Measurements from ENCODE around the gene CTRL.

Gene CTRL

GRCh38 chr16:67944690-67945391 lies 13.2 kb upstream of the CTRL start:
- H3K27ac ChIP-seq (ENCODE audit: low read depth, low read length): no peak overlapping the region
- no peak overlapping the region for H3K23ac ChIP-seq (ENCODE audit: low read length)
- H2BK120ac ChIP-seq (ENCODE audit: low read depth, low read length): no peak overlapping the region
- no peaks in the 10 kb centered on the region for H3K79me2 ChIP-seq (ENCODE audit: control insufficient read depth, insufficient read depth, low read length)
- no CpG with 5 or more reads among the region's 24 CpGs for WGBS (ENCODE audit: extremely low coverage, insufficient coverage, low lambda C conversion rate)
- H3K4me2 ChIP-seq (ENCODE audit: low read length): no peak overlapping the region
- H3K18ac ChIP-seq (ENCODE audit: low read length): no peak overlapping the region
- no peak overlapping the region for H2BK5ac ChIP-seq (ENCODE audit: low read length)
- no peak overlapping the region for H2AK5ac ChIP-seq (ENCODE audit: low read length)
- no peak overlapping the region for H4K5ac ChIP-seq (ENCODE audit: low read length)
- no peak overlapping the region for H4K8ac ChIP-seq (ENCODE audit: low read depth, low read length)
- H3K4ac ChIP-seq (ENCODE audit: low read depth, low read length): no peak overlapping the region
- no peak overlapping the region for H3K9ac ChIP-seq (ENCODE audit: low read length)
- DNase-seq: no peak
- no peak overlapping the region for H3K56ac ChIP-seq (ENCODE audit: low read length)
- no peak overlapping the region for H2BK15ac ChIP-seq (replicated peaks; ENCODE audit: low read depth)
- no peaks in the 10 kb centered on the region for H3K27me3 ChIP-seq (ENCODE audit: insufficient read depth, low read length, poor library complexity)
- H3K4me1 ChIP-seq (ENCODE audit: control insufficient read depth, low read depth, low read length): no peaks in the 10 kb centered on the region
- H3K79me1 ChIP-seq (ENCODE audit: low read length): no peaks in the 10 kb centered on the region
- H3K36me3 ChIP-seq (ENCODE audit: control insufficient read depth, insufficient read depth, low read length): peaks cover 10% of the 10 kb centered on the region
- no peak overlapping the region for H3K4me3 ChIP-seq (ENCODE audit: low read length)

GRCh38 chr16:67943619-67944504 lies 12.2 kb upstream of the CTRL start, which contains the start of gene LCAT:
TSS of gene LCAT (minus strand) at chr16:67944120. CDS start at chr16:67944101, 19 bp downstream.
- H3K36me3 ChIP-seq (ENCODE audit: control insufficient read depth, insufficient read depth, low read length): peaks cover 9% of the 10 kb centered on the region

GRCh38 chr16:67943256-67943618 lies 11.6 kb upstream of the CTRL start:
- Histone ChIP-seq H3K4me1 (ENCODE audit: control insufficient read depth, low read depth, low read length) (no peaks in the 10 kb centered on the region), H3K9ac (ENCODE audit: low read length) (no peak overlapping the region), H3K56ac (ENCODE audit: low read length) (no peak overlapping the region), H3K79me2 (ENCODE audit: control insufficient read depth, insufficient read depth, low read length) (no peaks in the 10 kb centered on the region), H3K36me3 (ENCODE audit: control insufficient read depth, insufficient read depth, low read length) (peaks cover 8% of the 10 kb centered on the region), H3K4me2 (ENCODE audit: low read length) (no peak overlapping the region), H2BK15ac (replicated peaks; ENCODE audit: low read depth) (no peak overlapping the region), H2BK5ac (ENCODE audit: low read length) (no peak overlapping the region), H3K18ac (ENCODE audit: low read length) (no peak overlapping the region), H4K5ac (ENCODE audit: low read length) (no peak overlapping the region), H3K79me1 (ENCODE audit: low read length) (no peaks in the 10 kb centered on the region), H3K23ac (ENCODE audit: low read length) (no peak overlapping the region), H3K4ac (ENCODE audit: low read depth, low read length) (no peak overlapping the region), H3K27ac (ENCODE audit: low read depth, low read length) (no peak overlapping the region), H3K27me3 (ENCODE audit: insufficient read depth, low read length, poor library complexity) (no peaks in the 10 kb centered on the region), H2BK120ac (ENCODE audit: low read depth, low read length) (no peak overlapping the region), H2AK5ac (ENCODE audit: low read length) (no peak overlapping the region), H4K8ac (ENCODE audit: low read depth, low read length) (no peak overlapping the region), H3K4me3 (ENCODE audit: low read length) (no peak overlapping the region)
- no peak for DNase-seq
- WGBS (ENCODE audit: extremely low coverage, insufficient coverage, low lambda C conversion rate): no CpG with 5 or more reads among the region's 6 CpGs

More at GRCh38 chr16:67943619-67944504, 12.2 kb upstream of the CTRL start, which contains the start of gene LCAT:
- Histone ChIP-seq H3K56ac (ENCODE audit: low read length) (no peak within 1 kb of the TSS), H3K4me3 (ENCODE audit: low read length) (no peak within 1 kb of the TSS), H4K8ac (ENCODE audit: low read depth, low read length) (no peak within 1 kb of the TSS), H3K79me2 (ENCODE audit: control insufficient read depth, insufficient read depth, low read length) (no peaks in the 10 kb centered on the region), H3K4me1 (ENCODE audit: control insufficient read depth, low read depth, low read length) (no peaks in the 10 kb centered on the region), H3K18ac (ENCODE audit: low read length) (no peak within 1 kb of the TSS), H3K23ac (ENCODE audit: low read length) (no peak within 1 kb of the TSS), H2AK5ac (ENCODE audit: low read length) (no peak within 1 kb of the TSS), H3K79me1 (ENCODE audit: low read length) (no peaks in the 10 kb centered on the region), H3K4me2 (ENCODE audit: low read length) (no peak within 1 kb of the TSS), H3K9ac (ENCODE audit: low read length) (no peak within 1 kb of the TSS), H3K27ac (ENCODE audit: low read depth, low read length) (no peak within 1 kb of the TSS), H2BK5ac (ENCODE audit: low read length) (no peak within 1 kb of the TSS), H4K5ac (ENCODE audit: low read length) (no peak within 1 kb of the TSS), H3K27me3 (ENCODE audit: insufficient read depth, low read length, poor library complexity) (no peaks in the 10 kb centered on the region), H3K4ac (ENCODE audit: low read depth, low read length) (no peak within 1 kb of the TSS), H2BK120ac (ENCODE audit: low read depth, low read length) (no peak within 1 kb of the TSS), H2BK15ac (replicated peaks; ENCODE audit: low read depth) (no peak within 1 kb of the TSS)
- no peak for DNase-seq
- WGBS (ENCODE audit: extremely low coverage, insufficient coverage, low lambda C conversion rate): no CpG with 5 or more reads among the region's 23 CpGs

GRCh38 chr16:67942510-67943255 lies 11.0 kb upstream of the CTRL start:
- H2BK15ac ChIP-seq (replicated peaks; ENCODE audit: low read depth): no peak overlapping the region
- no peak overlapping the region for H3K23ac ChIP-seq (ENCODE audit: low read length)
- no peak overlapping the region for H4K8ac ChIP-seq (ENCODE audit: low read depth, low read length)
- no peak overlapping the region for H2BK120ac ChIP-seq (ENCODE audit: low read depth, low read length)
- H3K56ac ChIP-seq (ENCODE audit: low read length): no peak overlapping the region
- no peaks in the 10 kb centered on the region for H3K79me2 ChIP-seq (ENCODE audit: control insufficient read depth, insufficient read depth, low read length)
- no peak overlapping the region for H3K9ac ChIP-seq (ENCODE audit: low read length)
- no peaks in the 10 kb centered on the region for H3K4me1 ChIP-seq (ENCODE audit: control insufficient read depth, low read depth, low read length)
- H3K4me3 ChIP-seq (ENCODE audit: low read length): no peak overlapping the region
- no peak overlapping the region for H4K5ac ChIP-seq (ENCODE audit: low read length)
- no peak overlapping the region for H3K18ac ChIP-seq (ENCODE audit: low read length)
- H3K4ac ChIP-seq (ENCODE audit: low read depth, low read length): no peak overlapping the region
- WGBS (ENCODE audit: extremely low coverage, insufficient coverage, low lambda C conversion rate): no CpG with 5 or more reads among the region's 27 CpGs
- H3K27me3 ChIP-seq (ENCODE audit: insufficient read depth, low read length, poor library complexity): no peaks in the 10 kb centered on the region
- peaks cover 6% of the 10 kb centered on the region for H3K36me3 ChIP-seq (ENCODE audit: control insufficient read depth, insufficient read depth, low read length)
- H2AK5ac ChIP-seq (ENCODE audit: low read length): no peak overlapping the region
- no peak overlapping the region for H3K27ac ChIP-seq (ENCODE audit: low read depth, low read length)
- no peaks in the 10 kb centered on the region for H3K79me1 ChIP-seq (ENCODE audit: low read length)
- H3K4me2 ChIP-seq (ENCODE audit: low read length): no peak overlapping the region
- no peak overlapping the region for H2BK5ac ChIP-seq (ENCODE audit: low read length)
- no peak for DNase-seq

- Histone ChIP-seq H2BK5ac (ENCODE audit: low read length) (no peak overlapping the region), H4K5ac (ENCODE audit: low read length) (no peak overlapping the region), H3K79me1 (ENCODE audit: low read length) (peaks cover 1% of the 10 kb centered on the region), H3K4me1 (ENCODE audit: control insufficient read depth, low read depth, low read length) (peaks cover 1% of the 10 kb centered on the region), H3K4ac (ENCODE audit: low read depth, low read length) (no peak overlapping the region), H3K9ac (ENCODE audit: low read length) (no peak overlapping the region), H3K56ac (ENCODE audit: low read length) (no peak overlapping the region), H2BK15ac (replicated peaks; ENCODE audit: low read depth) (no peak overlapping the region), H3K4me2 (ENCODE audit: low read length) (no peak overlapping the region), H3K27ac (ENCODE audit: low read depth, low read length) (no peak overlapping the region), H2BK120ac (ENCODE audit: low read depth, low read length) (no peak overlapping the region), H4K8ac (ENCODE audit: low read depth, low read length) (no peak overlapping the region), H3K18ac (ENCODE audit: low read length) (no peak overlapping the region), H3K23ac (ENCODE audit: low read length) (no peak overlapping the region), H3K4me3 (ENCODE audit: low read length) (no peak overlapping the region), H3K36me3 (ENCODE audit: control insufficient read depth, insufficient read depth, low read length) (peaks cover 6% of the 10 kb centered on the region), H3K27me3 (ENCODE audit: insufficient read depth, low read length, poor library complexity) (no peaks in the 10 kb centered on the region), H2AK5ac (ENCODE audit: low read length) (no peak overlapping the region), H3K79me2 (ENCODE audit: control insufficient read depth, insufficient read depth, low read length) (no peaks in the 10 kb centered on the region)
- no CpG with 5 or more reads among the region's 6 CpGs for WGBS (ENCODE audit: extremely low coverage, insufficient coverage, low lambda C conversion rate)
- peak; percentile 75 for DNase-seq
Observed at GRCh38 chr16:67942200-67942509, 10.5 kb upstream of the CTRL start.
